VCaP (cell line): ENCODE data around the gene IDE.
"Not testable (repeated sequence)": the region's sequence is repeated elsewhere in the genome, so short reads cannot be mapped to it uniquely, and the experiment has no call there.

Experiments
- H3K27ac ChIP-seq: fragments of 450-650 bp; 2 replicates; pipeline ENCODE4 v1.5.1; 2017
- TF ChIP-seq, protein P1 (sequence below): fragments of 450-650 bp; conservative IDR thresholded peaks from 2 replicates; pipeline ENCODE4 v1.5.1; 2017; ENCODE audit warnings: mild to moderate bottlenecking, moderate library complexity

The IDE gene

DNA sequence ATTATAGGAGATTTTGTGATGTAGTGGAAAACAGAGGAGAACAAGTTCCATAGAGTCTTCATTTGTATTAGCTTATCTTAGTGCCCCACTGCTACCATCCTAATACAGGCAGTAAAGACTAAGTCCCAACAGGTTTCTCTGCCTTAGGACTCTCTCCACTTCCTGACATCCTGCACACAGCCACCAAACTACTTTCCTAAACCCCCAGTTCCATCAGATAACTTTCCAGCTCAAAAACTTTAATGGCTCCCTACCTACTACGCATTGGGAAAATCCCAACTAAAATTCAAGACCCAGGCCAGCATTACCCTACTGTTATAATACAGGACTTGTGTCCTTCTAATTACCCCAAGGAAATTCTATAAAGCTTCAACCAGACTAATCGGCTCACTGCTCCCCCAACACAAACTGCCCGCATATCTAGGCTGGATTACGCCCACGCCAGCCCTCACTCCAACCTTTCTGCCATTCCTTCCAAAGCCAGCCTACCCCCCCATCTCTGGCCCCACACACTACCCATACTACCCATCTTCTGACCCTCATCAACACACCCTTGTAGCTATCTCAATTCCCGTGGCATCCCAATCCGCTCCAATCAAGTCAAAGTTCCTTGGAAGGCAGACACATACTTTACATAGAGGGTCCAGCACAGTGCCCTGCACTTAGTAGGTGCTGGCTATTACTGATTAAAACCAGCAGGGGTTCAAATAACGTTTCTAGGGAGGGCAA is 1.4 kb downstream of the IDE start:
- H3K27ac ChIP-seq: peak overlapping the region; percentile 96
- TF ChIP-seq, protein P1, sequence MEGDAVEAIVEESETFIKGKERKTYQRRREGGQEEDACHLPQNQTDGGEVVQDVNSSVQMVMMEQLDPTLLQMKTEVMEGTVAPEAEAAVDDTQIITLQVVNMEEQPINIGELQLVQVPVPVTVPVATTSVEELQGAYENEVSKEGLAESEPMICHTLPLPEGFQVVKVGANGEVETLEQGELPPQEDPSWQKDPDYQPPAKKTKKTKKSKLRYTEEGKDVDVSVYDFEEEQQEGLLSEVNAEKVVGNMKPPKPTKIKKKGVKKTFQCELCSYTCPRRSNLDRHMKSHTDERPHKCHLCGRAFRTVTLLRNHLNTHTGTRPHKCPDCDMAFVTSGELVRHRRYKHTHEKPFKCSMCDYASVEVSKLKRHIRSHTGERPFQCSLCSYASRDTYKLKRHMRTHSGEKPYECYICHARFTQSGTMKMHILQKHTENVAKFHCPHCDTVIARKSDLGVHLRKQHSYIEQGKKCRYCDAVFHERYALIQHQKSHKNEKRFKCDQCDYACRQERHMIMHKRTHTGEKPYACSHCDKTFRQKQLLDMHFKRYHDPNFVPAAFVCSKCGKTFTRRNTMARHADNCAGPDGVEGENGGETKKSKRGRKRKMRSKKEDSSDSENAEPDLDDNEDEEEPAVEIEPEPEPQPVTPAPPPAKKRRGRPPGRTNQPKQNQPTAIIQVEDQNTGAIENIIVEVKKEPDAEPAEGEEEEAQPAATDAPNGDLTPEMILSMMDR: no peak

DNA sequence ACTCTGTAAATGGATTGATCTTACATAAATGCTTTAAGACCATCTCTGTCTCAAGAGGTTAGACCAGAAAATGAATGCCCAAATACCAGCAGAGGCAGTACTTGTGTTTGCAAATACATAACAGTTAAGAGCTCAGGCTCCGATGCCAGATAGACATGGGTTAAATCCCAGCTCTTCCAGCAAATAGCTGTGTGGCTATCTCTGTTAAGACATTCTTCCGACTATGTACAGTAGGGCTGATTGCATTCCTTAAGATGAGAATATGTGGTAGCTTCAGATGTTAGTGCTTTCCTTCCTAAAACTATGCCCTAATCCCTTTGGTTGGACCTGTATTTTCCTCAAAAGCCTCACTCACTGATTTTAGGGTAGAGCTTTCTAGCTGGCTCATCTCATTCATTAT is 2.2 kb downstream of the IDE start:
- TF ChIP-seq, protein P1: no peak
- no peak overlapping the region for H3K27ac ChIP-seq

DNA sequence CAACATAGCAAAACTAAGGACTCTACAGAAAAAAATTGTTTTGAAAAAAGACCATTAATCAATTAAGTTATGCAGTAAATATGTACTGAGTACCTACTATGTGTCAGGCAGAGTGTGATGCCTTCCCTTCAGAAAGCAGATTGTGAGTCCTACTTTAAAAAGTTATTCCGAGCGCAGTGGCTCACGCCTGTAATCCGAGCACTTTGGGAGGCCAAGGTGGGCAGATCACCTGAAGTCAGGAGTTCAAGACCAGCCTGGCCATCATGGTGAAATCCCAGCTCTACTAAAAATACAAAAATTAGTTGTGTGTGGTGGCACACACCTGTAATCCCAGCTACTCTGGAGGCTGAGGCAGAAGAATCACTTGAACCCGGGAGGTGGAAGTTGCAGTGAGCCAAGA is 4.2 kb downstream of the IDE start:
- H3K27ac ChIP-seq: not testable (repeated sequence)

DNA sequence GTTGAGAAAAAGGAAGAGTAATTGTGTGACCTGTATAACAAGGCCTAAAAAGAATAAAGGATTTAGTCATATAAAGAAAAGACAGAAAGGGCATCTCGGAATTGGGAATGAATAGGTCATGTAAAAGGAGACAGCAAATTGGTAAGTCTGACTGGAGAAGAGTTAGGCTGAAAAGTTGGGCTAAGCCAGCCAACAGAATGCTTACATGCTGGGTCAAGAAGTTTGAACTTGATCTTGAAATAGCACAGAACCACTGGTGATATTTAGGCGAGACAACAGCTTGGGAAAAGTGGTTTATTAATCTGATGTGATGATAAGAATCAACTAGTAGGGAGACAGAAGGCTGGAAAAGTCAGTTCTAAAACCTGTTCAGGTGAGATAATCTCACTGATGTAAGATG is 4.8 kb downstream of the IDE start:
- no peak overlapping the region for H3K27ac ChIP-seq
- TF ChIP-seq, protein P1: no peak

DNA sequence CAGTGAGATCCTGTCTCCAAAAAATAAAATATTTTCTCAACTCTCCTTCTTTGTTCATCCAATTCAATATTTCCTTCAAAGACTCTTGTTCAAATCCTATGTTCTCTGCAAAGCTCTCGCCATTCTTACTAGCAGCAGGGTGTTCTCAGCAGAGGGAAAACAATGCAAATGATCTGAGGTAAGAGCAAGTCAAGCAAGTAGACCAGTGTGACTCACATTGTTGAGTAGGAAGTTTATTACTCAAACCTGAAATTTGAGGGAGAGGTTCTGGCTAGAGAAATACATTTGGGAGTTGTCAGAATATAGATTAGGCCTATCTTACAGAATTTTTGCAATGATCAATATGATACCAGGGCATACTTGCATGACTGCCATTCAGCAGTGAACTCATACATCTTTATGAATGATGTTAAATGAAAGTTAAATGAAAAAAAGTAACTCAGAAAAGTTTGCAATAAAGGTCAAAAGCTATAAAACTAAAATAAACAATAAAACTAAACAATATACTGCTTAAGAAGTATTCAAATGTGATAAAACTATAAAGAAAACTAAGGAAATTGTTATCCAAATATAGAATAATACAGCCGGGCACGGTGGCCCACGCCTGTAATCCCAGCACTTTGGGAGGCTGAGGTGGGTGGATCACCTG is 5.8 kb downstream of the IDE start:
- TF ChIP-seq, protein P1: no peak
- H3K27ac ChIP-seq: no peak overlapping the region

DNA sequence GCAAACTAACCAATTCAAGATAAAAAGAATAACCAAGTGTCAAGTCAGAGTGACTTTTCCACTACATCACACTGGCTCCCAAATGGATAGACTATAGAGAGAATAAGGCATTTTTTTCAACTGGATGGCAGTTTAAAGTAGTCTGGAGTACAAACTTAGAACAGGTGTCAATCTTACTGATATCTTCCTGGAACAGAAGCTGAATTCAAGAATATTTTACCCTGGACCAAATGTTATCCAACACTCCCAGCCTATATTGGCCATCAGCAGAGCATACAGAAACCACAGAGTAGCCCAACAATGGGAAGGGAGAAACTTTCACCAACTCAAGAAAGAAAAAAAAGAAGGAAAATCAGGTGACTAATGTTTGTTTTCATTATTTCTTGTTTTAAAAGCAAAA is 11.5 kb downstream of the IDE start:
- H3K27ac ChIP-seq: no peak overlapping the region
- TF ChIP-seq, protein P1: no peak

DNA sequence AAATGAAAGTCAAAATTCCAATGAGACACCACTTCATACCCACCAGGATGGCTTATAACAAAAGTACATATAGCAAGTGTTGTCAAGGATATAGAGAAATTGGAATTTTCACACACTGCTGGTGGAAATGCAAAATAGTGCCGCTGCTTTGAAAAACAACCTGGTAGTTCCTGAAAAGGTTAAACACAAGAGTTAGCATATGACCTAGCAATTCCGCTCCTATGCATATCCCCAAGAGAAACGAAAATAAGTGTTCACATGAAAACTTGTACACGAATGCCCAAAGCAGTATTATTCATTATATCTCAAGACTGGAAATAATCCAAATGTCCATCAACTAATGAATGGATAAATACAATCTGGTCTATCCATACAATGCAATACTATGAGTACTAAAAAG is 14.8 kb downstream of the IDE start:
- TF ChIP-seq, protein P1: no peak

DNA sequence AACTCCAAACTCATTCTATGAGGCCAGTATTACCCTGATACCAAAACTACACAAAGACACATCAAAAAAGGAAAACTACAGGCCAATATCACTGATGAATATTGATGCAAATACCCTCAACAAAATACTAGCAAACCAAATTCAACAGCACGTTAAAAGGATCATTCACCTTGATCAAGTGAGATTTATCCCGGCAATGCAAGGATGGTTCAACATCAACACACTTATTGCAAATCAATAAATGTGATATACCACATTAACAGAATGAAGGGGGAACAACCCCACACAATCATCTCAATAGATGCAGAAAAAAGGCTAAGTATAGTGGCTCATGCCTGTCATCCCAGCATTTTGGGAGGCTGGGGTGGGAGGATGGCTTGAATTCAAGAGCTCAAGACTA is 19.9 kb downstream of the IDE start:
- H3K27ac ChIP-seq: no peak overlapping the region
- TF ChIP-seq, protein P1: no peak

More for the DNA sequence above, 14.8 kb downstream of the IDE start:
- H3K27ac ChIP-seq: no peak overlapping the region
